Endodermal cell (in vitro differentiated cells): ENCODE results near the gene PRPSAP2. TPM values are rescaled to one million over a fixed set of nuclear protein-coding genes. Genes with fewer than 3 reads are reported as not detected.

Experiments
- DNase-seq: peaks from one replicate; pipeline ENCODE4 v3.0.0-alpha.2; 2017
- H3K27ac ChIP-seq: 2 replicates; pipeline ENCODE4 v1.5.1; 2013; ENCODE audit warnings: mild to moderate bottlenecking, low read depth, low read length, moderate library complexity
- H3K27me3 ChIP-seq: 2 replicates; pipeline ENCODE4 v1.6.1; 2013; ENCODE audit warnings: mild to moderate bottlenecking, low read length, moderate library complexity; ENCODE audit not compliant: insufficient read depth, control insufficient read depth, poor library complexity, severe bottlenecking
- H3K36me3 ChIP-seq: 2 replicates; pipeline ENCODE4 v1.7.0; 2013; ENCODE audit warnings: mild to moderate bottlenecking, low read length, moderate library complexity; ENCODE audit not compliant: control insufficient read depth, insufficient read depth
- H3K4me1 ChIP-seq: one replicate; pipeline ENCODE4 v1.7.0; 2013; ENCODE audit warnings: low read length; ENCODE audit not compliant: control insufficient read depth, insufficient read depth
- H3K4me3 ChIP-seq: 2 replicates; pipeline ENCODE4 v1.5.1; 2013; ENCODE audit warnings: mild to moderate bottlenecking, low read length, moderate library complexity
- H3K9ac ChIP-seq: 2 replicates; pipeline ENCODE4 v1.6.1; 2013; ENCODE audit warnings: mild to moderate bottlenecking, low read length, moderate library complexity; ENCODE audit not compliant: poor library complexity, severe bottlenecking; ENCODE audit errors: extremely low read depth
- H3K9me3 ChIP-seq: 2 replicates; pipeline ENCODE4 v1.6.1; 2013; ENCODE audit warnings: mild to moderate bottlenecking, low read length, moderate library complexity; ENCODE audit not compliant: control insufficient read depth
- H3K27ac Mint-ChIP-seq: 2 replicates; pipeline ENCODE4 v1.8.0; 2020; ENCODE audit warnings: mixed read lengths
- H3K27me3 Mint-ChIP-seq: 2 replicates; pipeline ENCODE4 v1.8.0; 2021; ENCODE audit warnings: mild to moderate bottlenecking, mixed read lengths; ENCODE audit not compliant: insufficient read depth
- H3K36me3 Mint-ChIP-seq: 2 replicates; pipeline ENCODE4 v1.8.0; 2020; ENCODE audit warnings: low read depth, mixed read lengths
- H3K4me1 Mint-ChIP-seq: 2 replicates; pipeline ENCODE4 v1.8.0; 2020; ENCODE audit warnings: mixed read lengths
- H3K4me3 Mint-ChIP-seq: 2 replicates; pipeline ENCODE4 v1.8.0; 2020; ENCODE audit warnings: mild to moderate bottlenecking, moderate library complexity, mixed read lengths
- H3K9me3 Mint-ChIP-seq: 2 replicates; pipeline ENCODE4 v1.8.0; 2020; ENCODE audit warnings: mild to moderate bottlenecking, mixed read lengths
- WGBS, 2 experiments: methylation state at CpG; one replicate each; pipeline versions ENCODE4 v1.1.5 to v1.1.7; 2013; ENCODE audit warnings: missing lambda C conversion rate in 2 of 2, mixed read lengths in 1 of 2; ENCODE audit not compliant: insufficient coverage in 1 of 2, insufficient read length in 1 of 2; 5-methylcytosine and 5-hydroxymethylcytosine counted together
- total RNA-seq, 2 donors: library from RNA; stranded (reverse); fragmentation: NEBNext Ultra II Directional in 1 of 2; extraction: Animal tissue kit (Norgen Biotek cat#: 25700) in 1 of 2; gene quantifications; 2 replicates in 1 of 2; 3 replicates in 1 of 2; pipeline ENCODE4 v1.2.1, GENCODE V29; 2021
- TF ChIP-seq, protein P1 (sequence below): fragments of 200-600 bp; sonication (generic); conservative IDR thresholded peaks from 2 replicates; pipeline ENCODE4 v1.5.0; 2021; ENCODE audit warnings: antibody characterized with exemption, mild to moderate bottlenecking

Gene PRPSAP2
- total RNA-seq, 2 donors from 2014 or later: 51.3 to 57.6 TPM

GRCh38 chr17:18956581-18956980 lies 98.7 kb downstream of the PRPSAP2 start:
- no peak for DNase-seq
- Mint-ChIP-seq H3K27ac (no peak overlapping the region), H3K4me3 (no peak overlapping the region), H3K4me1 (no peaks in the 10 kb centered on the region), H3K9me3 (no peaks in the 10 kb centered on the region), H3K27me3 (no peaks in the 10 kb centered on the region), H3K36me3 (no peaks in the 10 kb centered on the region)
- H3K9ac ChIP-seq: no peak overlapping the region
- H3K4me1 ChIP-seq: no peaks in the 10 kb centered on the region
- TF ChIP-seq, protein P1, sequence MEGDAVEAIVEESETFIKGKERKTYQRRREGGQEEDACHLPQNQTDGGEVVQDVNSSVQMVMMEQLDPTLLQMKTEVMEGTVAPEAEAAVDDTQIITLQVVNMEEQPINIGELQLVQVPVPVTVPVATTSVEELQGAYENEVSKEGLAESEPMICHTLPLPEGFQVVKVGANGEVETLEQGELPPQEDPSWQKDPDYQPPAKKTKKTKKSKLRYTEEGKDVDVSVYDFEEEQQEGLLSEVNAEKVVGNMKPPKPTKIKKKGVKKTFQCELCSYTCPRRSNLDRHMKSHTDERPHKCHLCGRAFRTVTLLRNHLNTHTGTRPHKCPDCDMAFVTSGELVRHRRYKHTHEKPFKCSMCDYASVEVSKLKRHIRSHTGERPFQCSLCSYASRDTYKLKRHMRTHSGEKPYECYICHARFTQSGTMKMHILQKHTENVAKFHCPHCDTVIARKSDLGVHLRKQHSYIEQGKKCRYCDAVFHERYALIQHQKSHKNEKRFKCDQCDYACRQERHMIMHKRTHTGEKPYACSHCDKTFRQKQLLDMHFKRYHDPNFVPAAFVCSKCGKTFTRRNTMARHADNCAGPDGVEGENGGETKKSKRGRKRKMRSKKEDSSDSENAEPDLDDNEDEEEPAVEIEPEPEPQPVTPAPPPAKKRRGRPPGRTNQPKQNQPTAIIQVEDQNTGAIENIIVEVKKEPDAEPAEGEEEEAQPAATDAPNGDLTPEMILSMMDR: no peak
- H3K4me3 ChIP-seq: no peak overlapping the region
- H3K27me3 ChIP-seq: no peaks in the 10 kb centered on the region
- H3K36me3 ChIP-seq: no peaks in the 10 kb centered on the region
- no peaks in the 10 kb centered on the region for H3K9me3 ChIP-seq
- WGBS, 2 experiments: 83 to 96% methylated on average over 2 to 3 of the region's 3 CpGs
- H3K27ac ChIP-seq: no peak overlapping the region

DNA sequence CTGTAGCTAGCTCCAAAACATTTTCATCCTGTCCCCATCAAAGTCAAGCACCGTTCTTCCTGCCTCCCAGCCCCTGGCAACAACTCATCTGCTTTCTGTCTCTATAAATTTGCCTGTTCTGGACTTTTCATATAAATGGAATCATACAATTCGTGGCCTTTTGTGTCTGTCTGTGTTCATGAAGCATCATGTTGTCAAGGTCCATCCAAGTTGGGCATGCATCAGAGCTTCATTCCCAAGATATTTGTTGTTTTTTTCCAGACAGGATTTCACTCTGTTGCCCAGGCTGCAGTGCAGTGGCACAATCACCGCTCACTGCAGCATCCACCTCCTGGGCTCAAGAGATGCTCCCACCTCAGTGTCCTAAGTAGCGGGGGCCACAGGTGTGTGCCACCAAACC lies 99.9 kb downstream of the PRPSAP2 start:
- TF ChIP-seq, protein P1: no peak
- Histone ChIP-seq H3K9me3 (no peaks in the 10 kb centered on the region), H3K27ac (no peak overlapping the region), H3K27me3 (no peaks in the 10 kb centered on the region), H3K4me1 (no peaks in the 10 kb centered on the region), H3K36me3 (no peaks in the 10 kb centered on the region), H3K4me3 (no peak overlapping the region), H3K9ac (no peak overlapping the region)
- Mint-ChIP-seq H3K27me3 (no peaks in the 10 kb centered on the region), H3K27ac (no peak overlapping the region), H3K4me1 (peaks cover 7% of the 10 kb centered on the region), H3K4me3 (no peak overlapping the region), H3K9me3 (no peaks in the 10 kb centered on the region), H3K36me3 (no peaks in the 10 kb centered on the region)
- 89 to 92% methylated on average over 4 of the region's 4 CpGs for WGBS, 2 experiments
- DNase-seq: no peak

- H3K9me3 Mint-ChIP-seq: no peaks in the 10 kb centered on the region
- H3K27ac ChIP-seq: no peak overlapping the region
- H3K4me3 ChIP-seq: no peak overlapping the region
- no peak overlapping the region for H3K27ac Mint-ChIP-seq
- TF ChIP-seq, protein P1: no peak
- H3K9ac ChIP-seq: no peak overlapping the region
- peaks cover 7% of the 10 kb centered on the region for H3K4me1 Mint-ChIP-seq
- no peaks in the 10 kb centered on the region for H3K27me3 Mint-ChIP-seq
- no peaks in the 10 kb centered on the region for H3K9me3 ChIP-seq
- H3K36me3 Mint-ChIP-seq: no peaks in the 10 kb centered on the region
- no peaks in the 10 kb centered on the region for H3K36me3 ChIP-seq
- H3K4me3 Mint-ChIP-seq: no peak overlapping the region
- peak; percentile 49 for DNase-seq
- H3K27me3 ChIP-seq: no peaks in the 10 kb centered on the region
- WGBS, 2 experiments: 84 to 91% methylated on average over 9 to 11 of the region's 11 CpGs
- no peaks in the 10 kb centered on the region for H3K4me1 ChIP-seq
These were observed 100.7 kb downstream of the PRPSAP2 start for GRCh38 chr17:18958611-18959010.
